CD4-positive, alpha-beta T cell (primary cell): ENCODE measurements around the gene CYB561. TPM values are rescaled to one million over a fixed set of nuclear protein-coding genes. Genes with fewer than 3 reads are reported as not detected.
A peak's percentile ranks its signal among the peaks of the same experiment; 100 is the strongest.

Experiments used
- ATAC-seq: fragments of 200-7000 bp; cut with Tn5 transposase; one replicate; pipeline ENCODE4 v1.10.0; 2022; ENCODE audit warnings: mild to moderate bottlenecking; ENCODE audit not compliant: poor library complexity
- CTCF ChIA-PET: fragments of 350-600 bp; sonication (Branson Sonifier 250); formaldehyde crosslinking; loops from one replicate; lab custom pipeline; 2021; ENCODE audit warnings: antibody characterized with exemption, inconsistent platforms; lab: Charles Lee
- POLR2A ChIA-PET: fragments of 350-600 bp; sonication (Branson Sonifier 250); formaldehyde crosslinking; loops from one replicate; lab custom pipeline; 2021; ENCODE audit warnings: antibody characterized with exemption, inconsistent platforms; lab: Charles Lee
- DNase-seq, 14 experiments: peaks; one replicate each; pipeline ENCODE4 v3.0.0-alpha.2; 2013 to 2020; ENCODE audit warnings: mixed read lengths in 2 of 14
- H3K27ac ChIP-seq, 2 donors: one replicate each; pipeline versions ENCODE4 v1.5.1 to v1.7.0; 2013; ENCODE audit warnings: low read length in 2 of 2, low read depth in 1 of 2, mild to moderate bottlenecking in 1 of 2
- H3K27me3 ChIP-seq, 2 experiments: 1 replicate in 1 of 2; 2 replicates in 1 of 2; pipeline versions ENCODE4 v1.6.1 to v1.7.0; 2013; ENCODE audit warnings: low read length in 2 of 2, control low read depth in 1 of 2, mild to moderate bottlenecking in 1 of 2, moderate library complexity in 1 of 2; ENCODE audit not compliant: insufficient read depth in 2 of 2, control insufficient read depth in 1 of 2
- H3K36me3 ChIP-seq: one replicate; pipeline ENCODE4 v1.6.1; 2013; ENCODE audit warnings: low read length, control low read depth; ENCODE audit not compliant: insufficient read depth
- H3K4me1 ChIP-seq: one replicate; pipeline ENCODE4 v1.6.1; 2013; ENCODE audit warnings: low read length, control low read depth; ENCODE audit not compliant: insufficient read depth
- H3K4me3 ChIP-seq: one replicate; pipeline ENCODE4 v1.5.1; 2013; ENCODE audit warnings: mild to moderate bottlenecking, low read length, moderate library complexity
- H3K9me3 ChIP-seq, 2 experiments: 1 replicate in 1 of 2; 2 replicates in 1 of 2; pipeline versions ENCODE4 v1.6.1 to v1.7.0; 2013; ENCODE audit warnings: low read length in 2 of 2, mild to moderate bottlenecking in 2 of 2, control low read depth in 1 of 2, moderate library complexity in 1 of 2; ENCODE audit not compliant: control insufficient read depth in 1 of 2, insufficient read depth in 1 of 2
- H3K27ac Mint-ChIP-seq: one replicate; pipeline ENCODE4 v1.8.0; 2020; ENCODE audit warnings: mixed read lengths
- H3K27me3 Mint-ChIP-seq: one replicate; pipeline ENCODE4 v1.8.0; 2021; ENCODE audit warnings: mixed read lengths
- H3K36me3 Mint-ChIP-seq: one replicate; pipeline ENCODE4 v1.8.0; 2021; ENCODE audit warnings: low read depth, mixed read lengths
- H3K4me1 Mint-ChIP-seq: one replicate; pipeline ENCODE4 v1.8.0; 2021; ENCODE audit warnings: low read depth, mixed read lengths
- H3K4me3 Mint-ChIP-seq: one replicate; pipeline ENCODE4 v1.8.0; 2020; ENCODE audit warnings: mild to moderate bottlenecking, mixed read lengths
- H3K9me3 Mint-ChIP-seq: one replicate; pipeline ENCODE4 v1.8.0; 2020; ENCODE audit warnings: mixed read lengths
- CTCF ChIP-seq: fragments of 200-600 bp; IDR thresholded peaks from one replicate; pipeline ENCODE4 v1.8.0; 2022; ENCODE audit warnings: antibody characterized with exemption, mild to moderate bottlenecking
- intact Hi-C, 2 experiments: fragments of 100-400 bp; cut with DNase I in 1 of 2; cut with micrococcal nuclease in 1 of 2; formaldehyde crosslinking; loops; one replicate each; pipeline versions ENCODE4 v1.15.1 to v1.9.0; 2023 to 2025; cut with DNase I, micrococcal nuclease
- total RNA-seq, 174 experiments: library from RNA in 2 of 174; stranded (reverse) in 2 of 174; gene quantifications; one replicate each; pipeline ENCODE4 v1.2.3 and lab custom pipeline; 2021 to 2026

Gene CYB561
- total RNA-seq, 2 experiments from 2014 or later: 17.4 to 18.1 TPM

- Histone ChIP-seq H3K36me3 (no peaks in the 10 kb centered on the region), H3K27ac (no peak overlapping the region), H3K4me3 (no peak overlapping the region), H3K27me3 (no peaks in the 10 kb centered on the region), H3K9me3 (peaks cover 0 to 3% of the 10 kb centered on the region in 2 experiments), H3K4me1 (peaks cover 32% of the 10 kb centered on the region)
- no peak for TF ChIP-seq CTCF
- Mint-ChIP-seq H3K27me3 (peaks cover 6% of the 10 kb centered on the region), H3K36me3 (no peaks in the 10 kb centered on the region), H3K27ac (no peak overlapping the region), H3K4me3 (no peak overlapping the region), H3K4me1 (peaks cover 15% of the 10 kb centered on the region), H3K9me3 (no peaks in the 10 kb centered on the region)
- ChIA-PET CTCF (interaction anchor here (1.1 to 1.5 kb wide), 2 partner anchors 25 to 27 kb away, joined by 3 read pairs; partner anchors contain the start of gene ACE), POLR2A (no interaction called here)
- ATAC-seq: no peak
- DNase-seq: peak in 2 of 14 experiments; percentile 15 to 42
- intact Hi-C loops: no loop called here
These were observed 4.4 kb upstream of the CYB561 start for GRCh38 chr17:63450551-63450950.

GRCh38 chr17:63448655-63449054 is 2.5 kb upstream of the CYB561 start:
- Mint-ChIP-seq H3K36me3 (no peaks in the 10 kb centered on the region), H3K9me3 (no peaks in the 10 kb centered on the region), H3K4me1 (peaks cover 27% of the 10 kb centered on the region), H3K4me3 (peak overlapping the region; percentile 63), H3K27ac (peak overlapping the region; percentile 55), H3K27me3 (peaks cover 6% of the 10 kb centered on the region)
- Histone ChIP-seq H3K4me3 (no peak overlapping the region), H3K4me1 (peaks cover 47% of the 10 kb centered on the region), H3K27ac (peak overlapping the region in 1 of 2 donors; percentile 2), H3K9me3 (peaks cover 0 to 3% of the 10 kb centered on the region in 2 experiments), H3K27me3 (no peaks in the 10 kb centered on the region), H3K36me3 (no peaks in the 10 kb centered on the region)
- no peak for TF ChIP-seq CTCF
- ATAC-seq (no peak), DNase-seq (no peak)
- CTCF ChIA-PET: interaction anchor here (0.8 kb wide), 1 partner anchor 30 kb away, joined by 4 read pairs; no protein-coding TSS in a partner anchor
- POLR2A ChIA-PET: no interaction called here
- intact Hi-C loops: no loop called here

GRCh38 chr17:63447471-63448009 is 1.4 kb upstream of the CYB561 start:
- no peaks in the 10 kb centered on the region for H3K36me3 ChIP-seq
- H3K27ac Mint-ChIP-seq: peak overlapping the region; percentile 79
- no peaks in the 10 kb centered on the region for H3K36me3 Mint-ChIP-seq
- no peak for TF ChIP-seq CTCF
- ChIA-PET POLR2A (interaction anchor here (0.7 to 2.9 kb wide), 15 partner anchors 12 to 699 kb away, joined by 3 to 17 read pairs (median 6); partner anchors contain the start of genes ACE, DCAF7, LIMD2 and MAP3K3), CTCF (interaction anchor here (0.8 to 5.5 kb wide), 3 partner anchors 22 to 31 kb away, joined by 4 to 23 read pairs (median 7); no protein-coding TSS in a partner anchor)
- H3K4me1 ChIP-seq: peaks cover 47% of the 10 kb centered on the region
- H3K27ac ChIP-seq: peak overlapping the region; percentile 82 to 96
- intact Hi-C loops: no loop called here
- H3K9me3 Mint-ChIP-seq: no peaks in the 10 kb centered on the region
- ATAC-seq: no peak
- DNase-seq: peak in 1 of 14 experiments; percentile 14
- peak overlapping the region; percentile 71 for H3K4me3 ChIP-seq
- H3K27me3 ChIP-seq: no peaks in the 10 kb centered on the region
- peaks cover 0 to 3% of the 10 kb centered on the region in 2 experiments for H3K9me3 ChIP-seq
- H3K4me3 Mint-ChIP-seq: peak overlapping the region; percentile 86
- H3K27me3 Mint-ChIP-seq: peaks cover 6% of the 10 kb centered on the region
- peaks cover 33% of the 10 kb centered on the region for H3K4me1 Mint-ChIP-seq
